HCT116 (cell line): ENCODE results near the gene CELF1. TPM values are rescaled to one million over a fixed set of nuclear protein-coding genes. Genes with fewer than 3 reads are reported as not detected.

Experiments
- ATAC-seq: fragments of 200-7000 bp; cut with Tn5 transposase; 2 replicates; pipeline ENCODE4 v1.9.1; 2020; ENCODE audit warnings: mild to moderate bottlenecking, moderate library complexity
- BruUV-seq: library from RNA; stranded (reverse); fragments of 400-500 nt; replicated peaks from 2 replicates; lab custom pipeline; 2021; lab: Mats Ljungman, UMichigan
- CTCF ChIA-PET: fragments of 300-600 bp; sonication (Branson Sonifier 250); formaldehyde crosslinking; loops from one replicate; lab custom pipeline; 2021; ENCODE audit warnings: antibody characterized with exemption; lab: Charles Lee
- POLR2A ChIA-PET: fragments of 300-600, 350-600 bp; sonication (Branson Sonifier 250); formaldehyde crosslinking; loops from one replicate; lab custom pipeline; 2021; ENCODE audit warnings: antibody characterized with exemption; lab: Charles Lee
- RAD21 ChIA-PET, 2 experiments: fragments of 300-600 bp; sonication (Branson Sonifier 250); formaldehyde crosslinking; loops; one replicate each; lab custom pipeline; 2023; ENCODE audit warnings: low total read pairs in 2 of 2; ENCODE audit not compliant: uncharacterized antibody in 2 of 2, unreplicated experiment in 2 of 2, low non-redundant PET in 1 of 2; lab: Charles Lee
- DNase-seq: peaks from one replicate; pipeline ENCODE4 v3.0.0-alpha.2; 2010; ENCODE audit warnings: low read depth, low spot score
- H2AFZ ChIP-seq: fragments of 200-600 bp; shearing (Covaris generic), sonication (generic); 2 replicates; pipeline ENCODE4 v1.6.1; 2017; ENCODE audit warnings: low read depth, mixed run types, mixed read lengths, antibody characterized with exemption, low read length; ENCODE audit not compliant: poor library complexity, severe bottlenecking
- H3K27ac ChIP-seq: 2 replicates; pipeline ENCODE4 v1.5.1; 2012; ENCODE audit warnings: low read depth, low read length
- H3K27me3 ChIP-seq: fragments of 200-600 bp; sonication (generic); 2 replicates; pipeline ENCODE4 v1.6.1; 2016; ENCODE audit warnings: mixed run types, low read length, mixed read lengths; ENCODE audit not compliant: insufficient read depth
- H3K36me3 ChIP-seq, 2 experiments: fragments of 200-500 bp in 1 of 2; fragments of 200-600 bp in 1 of 2; sonication (Bioruptor generic) in 1 of 2; sonication (generic) in 1 of 2; 2 replicates each; pipeline versions ENCODE4 v1.5.1 to v1.6.1; 2014 to 2016; ENCODE audit warnings: low read length in 2 of 2, inconsistent platforms in 1 of 2, mixed read lengths in 1 of 2, mixed run types in 1 of 2; ENCODE audit not compliant: insufficient read depth in 2 of 2, control insufficient read depth in 1 of 2
- H3K4me1 ChIP-seq, 2 experiments: fragments of 200-600 bp in 1 of 2; sonication (generic) in 1 of 2; 2 replicates each; pipeline versions ENCODE4 v1.5.1 to v1.6.1; 2012 to 2017; ENCODE audit warnings: low read length in 2 of 2, inconsistent platforms in 1 of 2, mild to moderate bottlenecking in 1 of 2, mixed read lengths in 1 of 2, mixed run types in 1 of 2, moderate library complexity in 1 of 2; ENCODE audit not compliant: insufficient read depth in 2 of 2, control insufficient read depth in 1 of 2
- H3K4me2 ChIP-seq: fragments of 200-600 bp; sonication (generic); 2 replicates; pipeline ENCODE4 v1.6.1; 2017; ENCODE audit warnings: mixed run types, low read length, mixed read lengths
- H3K4me3 ChIP-seq, 2 experiments: fragments of 200-600 bp in 1 of 2; sonication (generic) in 1 of 2; replicated peaks in 1 of 2; 2 replicates each; pipeline ENCODE4 v1.5.1; 2011 to 2016; ENCODE audit warnings: low read length in 2 of 2, control low read depth in 1 of 2, low read depth in 1 of 2, mild to moderate bottlenecking in 1 of 2, mixed read lengths in 1 of 2, mixed run types in 1 of 2
- H3K79me2 ChIP-seq: fragments of 200-600 bp; sonication (generic); 2 replicates; pipeline ENCODE4 v1.6.1; 2017; ENCODE audit warnings: mild to moderate bottlenecking, mixed run types, low read length, moderate library complexity, mixed read lengths; ENCODE audit not compliant: insufficient read depth
- H3K9ac ChIP-seq: fragments of 200-600 bp; sonication (generic); 2 replicates; pipeline ENCODE4 v1.6.1; 2016; ENCODE audit warnings: low read length, mixed read lengths
- H3K9me2 ChIP-seq: fragments of 200-600 bp; sonication (generic), shearing (Covaris generic); 2 replicates; pipeline ENCODE4 v1.6.1; 2017; ENCODE audit warnings: mixed run types, mild to moderate bottlenecking, moderate library complexity; ENCODE audit not compliant: insufficient read depth
- H3K9me3 ChIP-seq, 2 experiments: fragments of 200-500 bp in 1 of 2; fragments of 200-600 bp in 1 of 2; sonication (Bioruptor generic) in 1 of 2; sonication (generic) in 1 of 2; 2 replicates each; pipeline ENCODE4 v1.6.1; 2014 to 2017; ENCODE audit warnings: low read length in 2 of 2, mixed read lengths in 2 of 2, inconsistent platforms in 1 of 2, low read depth in 1 of 2, mild to moderate bottlenecking in 1 of 2, mixed run types in 1 of 2, moderate library complexity in 1 of 2; ENCODE audit not compliant: control insufficient read depth in 1 of 2, insufficient read depth in 1 of 2
- H4K20me1 ChIP-seq: fragments of 200-600 bp; sonication (generic), shearing (Covaris generic); 2 replicates; pipeline ENCODE4 v1.6.1; 2017; ENCODE audit warnings: mixed run types, mild to moderate bottlenecking, moderate library complexity; ENCODE audit not compliant: insufficient read depth
- EGR1 ChIP-seq: IDR thresholded peaks from 2 replicates; pipeline ENCODE4 v1.6.1; 2012; ENCODE audit warnings: low read depth
- ELF1 ChIP-seq: IDR thresholded peaks from 2 replicates; pipeline ENCODE4 v1.6.1; 2012; ENCODE audit warnings: low read depth, borderline replicate concordance
- EZH2 ChIP-seq: fragments of 200-600 bp; sonication (generic); IDR thresholded peaks from 2 replicates; pipeline ENCODE4 v1.6.1; 2017; ENCODE audit warnings: antibody characterized with exemption, mixed run types
- JUND ChIP-seq: IDR thresholded peaks from 2 replicates; pipeline ENCODE4 v1.6.1; 2012
- POLR2A ChIP-seq: IDR thresholded peaks from 2 replicates; pipeline ENCODE4 v1.7.0; 2011; ENCODE audit warnings: borderline replicate concordance; ENCODE audit not compliant: insufficient read depth, insufficient read length; ENCODE audit errors: extremely low read depth
- POLR2AphosphoS5 ChIP-seq: IDR thresholded peaks from 2 replicates; pipeline ENCODE4 v1.6.1; 2011; ENCODE audit warnings: mild to moderate bottlenecking, low read depth, low read length, moderate library complexity
- SP1 ChIP-seq: IDR thresholded peaks from 2 replicates; pipeline ENCODE4 v1.6.1; 2012; ENCODE audit warnings: low read depth
- ZFX ChIP-seq: fragments of 450-650 bp; IDR thresholded peaks from 2 replicates; pipeline ENCODE4 v1.6.1; 2017
- ZNF274 ChIP-seq: fragments of 200-500 bp; sonication (Bioruptor generic); IDR thresholded peaks from 2 replicates; pipeline ENCODE4 v1.6.1; 2014; ENCODE audit warnings: mild to moderate bottlenecking, low read depth, low read length, inconsistent platforms
- intact Hi-C: fragments of 100-400 bp; cut with micrococcal nuclease; formaldehyde crosslinking; loops from 2 replicates; pipeline ENCODE4 v1.10.0; 2022
- total RNA-seq: library from RNA; stranded (reverse); gene quantifications from one replicate; pipeline ENCODE4 v1.2.1, GENCODE V29; 2021; ENCODE audit not compliant: unreplicated experiment
- TF ChIP-seq, protein P1 (sequence below): IDR thresholded peaks from 2 replicates; pipeline ENCODE4 v1.6.1; 2012

CELF1 gene
- total RNA-seq, 1 experiment from 2014 or later = 133 TPM

DNA sequence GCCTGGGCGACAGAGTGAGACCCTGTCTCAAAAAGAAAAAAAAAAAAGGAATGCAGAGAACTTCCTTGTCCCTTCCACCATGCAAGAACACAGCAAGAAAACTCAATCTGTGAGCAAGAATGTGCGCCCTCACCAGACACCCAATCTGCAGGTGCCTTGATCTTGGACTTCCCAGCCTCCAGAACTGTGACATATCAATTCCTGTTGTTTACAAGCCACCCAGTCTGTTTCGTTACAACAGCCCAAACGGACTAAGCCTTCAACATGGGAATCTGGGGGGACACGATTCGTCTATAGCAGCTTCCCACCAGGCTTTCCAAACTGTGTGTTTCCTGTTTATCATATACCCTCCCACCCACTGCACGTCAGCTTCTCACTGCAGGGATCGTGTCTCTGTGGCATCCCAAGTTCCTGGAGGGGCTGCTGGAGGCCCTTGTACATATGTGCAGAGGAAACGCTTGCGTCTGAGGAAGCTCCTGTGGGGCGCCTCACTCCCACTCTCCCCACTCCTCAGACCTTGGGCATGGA, 115.7 kb downstream of the CELF1 start:
- Histone ChIP-seq H3K27ac (no peak overlapping the region), H3K9ac (no peak overlapping the region)

DNA sequence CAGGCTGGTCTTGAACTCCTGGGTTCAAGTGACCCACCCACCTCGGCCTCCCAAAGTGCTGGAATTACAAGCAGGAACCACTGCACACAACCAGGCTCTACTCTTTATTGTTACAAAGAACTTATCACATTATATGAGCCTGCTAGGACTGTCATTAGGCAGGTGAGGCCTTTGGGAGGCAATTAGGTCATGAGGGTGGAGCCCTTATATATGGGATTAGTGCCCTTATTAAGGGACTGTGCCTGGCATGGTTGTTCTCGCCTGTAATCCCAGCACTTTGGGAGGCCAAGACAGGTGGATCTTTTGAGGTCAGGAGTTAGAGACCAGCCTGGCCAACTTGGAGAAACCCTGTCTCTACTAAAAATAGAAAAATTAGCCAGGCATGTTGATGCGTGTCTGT, 116.2 kb downstream of the CELF1 start:
- no peaks in the 10 kb centered on the region for H3K79me2 ChIP-seq
- CTCF ChIA-PET = no interaction called here
- POLR2A ChIA-PET = no interaction called here
- H3K4me2 ChIP-seq = no peak overlapping the region
- no peaks in the 10 kb centered on the region for H3K9me3 ChIP-seq
- ATAC-seq (no peak), DNase-seq (no peak)
- H3K4me3 ChIP-seq = no peak overlapping the region
- intact Hi-C loops = no loop called here
- no peak overlapping the region for H2AFZ ChIP-seq
- H4K20me1 ChIP-seq = no peaks in the 10 kb centered on the region
- H3K27ac ChIP-seq = no peak overlapping the region
- TF ChIP-seq, protein P1, sequence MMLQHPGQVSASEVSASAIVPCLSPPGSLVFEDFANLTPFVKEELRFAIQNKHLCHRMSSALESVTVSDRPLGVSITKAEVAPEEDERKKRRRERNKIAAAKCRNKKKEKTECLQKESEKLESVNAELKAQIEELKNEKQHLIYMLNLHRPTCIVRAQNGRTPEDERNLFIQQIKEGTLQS = no peak
- no peaks in the 10 kb centered on the region for H3K4me1 ChIP-seq
- no peaks in the 10 kb centered on the region for H3K27me3 ChIP-seq
- RAD21 ChIA-PET = no interaction called here
- no peaks in the 10 kb centered on the region for H3K36me3 ChIP-seq
- no peak overlapping the region for H3K9ac ChIP-seq
- BruUV-seq = no TSS peak
- H3K9me2 ChIP-seq = no peaks in the 10 kb centered on the region

More for the DNA sequence above, 115.7 kb downstream of the CELF1 start:
- DNase-seq (no peak), ATAC-seq (no peak)
- Histone ChIP-seq H3K79me2 (no peaks in the 10 kb centered on the region), H3K4me3 (no peak overlapping the region), H3K4me2 (no peak overlapping the region), H3K27me3 (no peaks in the 10 kb centered on the region), H3K4me1 (no peaks in the 10 kb centered on the region), H2AFZ (no peak overlapping the region), H3K36me3 (no peaks in the 10 kb centered on the region), H3K9me2 (no peaks in the 10 kb centered on the region), H4K20me1 (no peaks in the 10 kb centered on the region), H3K9me3 (no peaks in the 10 kb centered on the region)
- intact Hi-C loops = no loop called here
- no TSS peak for BruUV-seq
- RAD21 ChIA-PET = no interaction called here
- POLR2A ChIA-PET = no interaction called here
- CTCF ChIA-PET = no interaction called here
- no peak for TF ChIP-seq POLR2A
- TF ChIP-seq POLR2AphosphoS5 = no peak
- no peak for TF ChIP-seq ZFX
- no peak for TF ChIP-seq SP1
- no peak for TF ChIP-seq ZNF274
- no peak for TF ChIP-seq EGR1
- TF ChIP-seq EZH2 = no peak
- TF ChIP-seq ELF1 = no peak
- TF ChIP-seq JUND = no peak
- TF ChIP-seq, protein P1 = no peak
